Measurements from ENCODE around the gene TRPM8. TPM values are rescaled to one million over a fixed set of nuclear protein-coding genes. Genes with fewer than 3 reads are reported as not detected.

The TRPM8 gene
- total RNA-seq, 4 donors from 2014 or later, result 0.35 TPM; not detected in 3

- Histone ChIP-seq H3K9me3 (no peaks in the 10 kb centered on the region), H3K4me3 (no peak overlapping the region), H3K27me3 (no peaks in the 10 kb centered on the region), H3K27ac (no peak overlapping the region), H3K4me1 (no peaks in the 10 kb centered on the region), H3K36me3 (no peaks in the 10 kb centered on the region)
- TF ChIP-seq CTCF (IDR thresholded peaks at IDR 0.05), result no peak
- no peak for TF ChIP-seq POLR2A (IDR thresholded peaks at IDR 0.05)
- intact Hi-C loops (cut with DNase I; ENCODE audit: low total_unique reads), result no loop called here
- no peak for DNase-seq
These were observed 121.1 kb downstream of the TRPM8 start for GRCh38 chr2:234038076-234038802.

DNA sequence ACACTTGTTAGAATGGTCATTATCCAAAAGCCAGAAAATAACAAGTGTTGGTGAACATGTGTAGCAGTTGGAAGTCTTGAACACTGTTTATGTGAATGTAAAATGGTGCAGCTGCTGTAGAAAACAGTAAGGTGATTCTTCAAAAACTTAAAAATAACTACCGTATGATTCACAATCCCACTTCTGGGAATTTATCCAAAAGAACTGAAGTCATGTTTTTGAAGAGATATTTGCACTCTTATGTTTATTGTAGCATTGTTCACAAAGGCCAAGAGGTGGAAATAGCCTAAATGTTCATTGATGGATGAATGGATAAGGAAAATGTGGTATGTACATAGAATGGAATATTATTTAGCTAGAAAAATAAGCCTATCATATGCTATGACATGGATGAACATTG, 127.0 kb downstream of the TRPM8 start:
- DNase-seq, result no peak
- TF ChIP-seq CTCF (IDR thresholded peaks at IDR 0.05), result no peak
- no peak for TF ChIP-seq POLR2A (IDR thresholded peaks at IDR 0.05)
- intact Hi-C loops (cut with DNase I; ENCODE audit: low total_unique reads), result no loop called here
- Histone ChIP-seq H3K36me3 (no peaks in the 10 kb centered on the region), H3K4me3 (no peak overlapping the region), H3K27me3 (no peaks in the 10 kb centered on the region), H3K9me3 (peaks cover 0 to 4% of the 10 kb centered on the region in 2 donors), H3K4me1 (no peaks in the 10 kb centered on the region), H3K27ac (no peak overlapping the region)

DNA sequence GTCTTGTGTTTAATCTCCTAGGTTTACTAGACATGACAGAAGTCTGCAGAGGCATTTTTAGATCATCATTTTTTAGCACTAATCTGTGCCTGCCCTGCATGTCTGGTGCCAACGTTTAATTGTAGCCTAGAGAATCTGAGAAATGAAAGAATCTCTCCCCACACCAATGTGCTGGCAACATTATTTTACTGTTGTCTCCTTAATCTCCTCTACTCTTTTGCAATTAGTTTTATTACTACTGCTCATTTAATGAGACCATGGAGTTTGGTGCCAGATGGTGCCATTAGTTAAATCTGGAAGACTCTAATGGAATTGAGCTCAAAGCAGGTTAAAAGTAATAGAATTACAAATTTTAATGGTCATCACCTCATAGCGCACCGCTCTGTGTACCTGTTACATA, 129.3 kb downstream of the TRPM8 start:
- TF ChIP-seq POLR2A (IDR thresholded peaks at IDR 0.05) (no peak), CTCF (IDR thresholded peaks at IDR 0.05) (no peak)
- intact Hi-C loops (cut with DNase I; ENCODE audit: low total_unique reads), result no loop called here
- Histone ChIP-seq H3K36me3 (no peaks in the 10 kb centered on the region), H3K27me3 (no peaks in the 10 kb centered on the region), H3K4me1 (no peaks in the 10 kb centered on the region), H3K27ac (no peak overlapping the region), H3K4me3 (no peak overlapping the region), H3K9me3 (peaks cover 0 to 4% of the 10 kb centered on the region in 2 donors)
- DNase-seq, result no peak

- Histone ChIP-seq H3K27me3 (no peaks in the 10 kb centered on the region), H3K27ac (no peak overlapping the region), H3K36me3 (no peaks in the 10 kb centered on the region), H3K4me1 (no peaks in the 10 kb centered on the region), H3K9me3 (peaks cover 0 to 4% of the 10 kb centered on the region in 2 donors), H3K4me3 (no peak overlapping the region)
- TF ChIP-seq POLR2A (IDR thresholded peaks at IDR 0.05) (no peak), CTCF (IDR thresholded peaks at IDR 0.05) (no peak)
- intact Hi-C loops (cut with DNase I; ENCODE audit: low total_unique reads), result no loop called here
- no peak for DNase-seq
These were observed 130.2 kb downstream of the TRPM8 start for GRCh38 chr2:234047361-234047760.

DNA sequence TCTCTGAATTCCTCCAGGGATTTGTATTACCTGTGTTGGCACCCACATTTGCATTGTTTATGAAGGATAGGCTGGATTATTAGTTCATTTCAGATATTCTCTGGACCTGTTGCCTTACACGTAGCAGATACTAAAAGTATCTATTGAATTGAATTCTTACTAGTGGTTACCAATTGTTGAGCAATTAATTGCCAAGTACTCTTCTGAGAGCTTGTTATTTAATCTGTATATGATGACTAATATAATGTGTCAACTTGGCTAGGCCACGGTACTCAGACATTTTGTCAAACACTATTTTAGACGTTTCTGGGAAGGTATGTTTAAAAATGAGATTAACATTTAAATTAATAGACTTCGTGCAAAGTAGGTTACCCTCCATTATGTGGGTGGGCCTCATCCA, 130.9 kb downstream of the TRPM8 start:
- Histone ChIP-seq H3K4me1 (no peaks in the 10 kb centered on the region), H3K4me3 (no peak overlapping the region), H3K27ac (no peak overlapping the region), H3K36me3 (no peaks in the 10 kb centered on the region), H3K9me3 (peaks cover 0 to 4% of the 10 kb centered on the region in 2 donors), H3K27me3 (no peaks in the 10 kb centered on the region)
- no peak for DNase-seq
- TF ChIP-seq POLR2A (IDR thresholded peaks at IDR 0.05), result no peak
- no peak for TF ChIP-seq CTCF (IDR thresholded peaks at IDR 0.05)
- intact Hi-C loops (cut with DNase I; ENCODE audit: low total_unique reads), result no loop called here

Data from uterus (tissue), 4 donors.